MG63 (cell line): Measurements from ENCODE around the gene ZNF81. TPM values are rescaled to one million over a fixed set of nuclear protein-coding genes. Genes with fewer than 3 reads are reported as not detected.
"Not testable (repeated sequence)": the region's sequence is repeated elsewhere in the genome, so short reads cannot be mapped to it uniquely, and the experiment has no call there.

ENCODE experiments used
- DNase-seq: peaks from one replicate; pipeline ENCODE4 v3.0.0-alpha.2; 2020
- H3K27me3 ChIP-seq: fragments of 250-450 bp; sonication (Bioruptor Pico); 2 replicates; pipeline ENCODE4 v1.5.1; 2020; ENCODE audit warnings: mild to moderate bottlenecking, moderate library complexity
- H3K36me3 ChIP-seq: fragments of 250-450 bp; sonication (Bioruptor Pico); 2 replicates; pipeline ENCODE4 v1.5.1; 2020; ENCODE audit warnings: mild to moderate bottlenecking, moderate library complexity
- H3K4me3 ChIP-seq: fragments of 250-450 bp; sonication (Bioruptor Pico); 2 replicates; pipeline ENCODE4 v1.5.1; 2020; ENCODE audit warnings: mild to moderate bottlenecking, moderate library complexity
- H3K9me3 ChIP-seq: fragments of 250-450 bp; sonication (Bioruptor Pico); 2 replicates; pipeline ENCODE4 v1.5.1; 2020; ENCODE audit warnings: mild to moderate bottlenecking, moderate library complexity
- total RNA-seq: library from RNA; depleted of rRNA; stranded (reverse); fragments of >200 nt; shearing (Covaris generic); gene quantifications from 2 replicates; pipeline ENCODE4 v1.2.3, GENCODE V29; 2014; ENCODE audit warnings: low replicate concordance

ZNF81 gene
- total RNA-seq, 1 experiment from 2014 or later: 4.3 TPM

GRCh38 chrX:47879463-47879862 lies 42.8 kb downstream of the ZNF81 start:
- H3K36me3 ChIP-seq: no peaks in the 10 kb centered on the region
- no peaks in the 10 kb centered on the region for H3K9me3 ChIP-seq
- no peak for DNase-seq
- H3K4me3 ChIP-seq: no peak overlapping the region
- H3K27me3 ChIP-seq: no peaks in the 10 kb centered on the region

GRCh38 chrX:47880927-47881326 lies 44.2 kb downstream of the ZNF81 start:
- DNase-seq: no peak
- H3K4me3 ChIP-seq: no peak overlapping the region
- no peaks in the 10 kb centered on the region for H3K27me3 ChIP-seq
- no peaks in the 10 kb centered on the region for H3K9me3 ChIP-seq
- no peaks in the 10 kb centered on the region for H3K36me3 ChIP-seq

GRCh38 chrX:47885501-47885900 lies 48.8 kb downstream of the ZNF81 start:
- no peaks in the 10 kb centered on the region for H3K36me3 ChIP-seq
- no peak overlapping the region for H3K4me3 ChIP-seq
- H3K9me3 ChIP-seq: no peaks in the 10 kb centered on the region
- DNase-seq: no peak
- H3K27me3 ChIP-seq: no peaks in the 10 kb centered on the region

GRCh38 chrX:47898024-47898423 lies 61.3 kb downstream of the ZNF81 start:
- no peaks in the 10 kb centered on the region for H3K9me3 ChIP-seq
- no peaks in the 10 kb centered on the region; the same call in 1 of the 2 replicates for H3K36me3 ChIP-seq
- H3K27me3 ChIP-seq: no peaks in the 10 kb centered on the region
- no peak overlapping the region for H3K4me3 ChIP-seq
- DNase-seq: no peak

- DNase-seq: no peak
Measured at GRCh38 chrX:47900833-47901232, 64.1 kb downstream of the ZNF81 start.

GRCh38 chrX:47902161-47902560 lies 65.5 kb downstream of the ZNF81 start:
- Histone ChIP-seq H3K36me3 (no peaks in the 10 kb centered on the region), H3K27me3 (no peaks in the 10 kb centered on the region), H3K9me3 (no peaks in the 10 kb centered on the region), H3K4me3 (no peak overlapping the region)
- no peak for DNase-seq

More at GRCh38 chrX:47900833-47901232, 64.1 kb downstream of the ZNF81 start:
- no peaks in the 10 kb centered on the region for H3K27me3 ChIP-seq
- no peaks in the 10 kb centered on the region for H3K9me3 ChIP-seq
- H3K4me3 ChIP-seq: no peak overlapping the region
- no peaks in the 10 kb centered on the region; the same call in 1 of the 2 replicates for H3K36me3 ChIP-seq

- DNase-seq: no peak
- no peaks in the 10 kb centered on the region; the same call in 1 of the 2 replicates for H3K9me3 ChIP-seq
- no peaks in the 10 kb centered on the region for H3K27me3 ChIP-seq
Measured at GRCh38 chrX:47915886-47916493, 79.3 kb downstream of the ZNF81 start.

GRCh38 chrX:47918274-47918673 lies 81.6 kb downstream of the ZNF81 start:
- no peaks in the 10 kb centered on the region for H3K27me3 ChIP-seq
- no peaks in the 10 kb centered on the region; the same call in 1 of the 2 replicates for H3K36me3 ChIP-seq
- H3K9me3 ChIP-seq: no peaks in the 10 kb centered on the region; the same call in 1 of the 2 replicates
- H3K4me3 ChIP-seq: no peak overlapping the region
- no peak for DNase-seq

More at GRCh38 chrX:47915886-47916493, 79.3 kb downstream of the ZNF81 start:
- Histone ChIP-seq H3K4me3 (no peak overlapping the region), H3K36me3 (no peaks in the 10 kb centered on the region; the same call in 1 of the 2 replicates)

- Histone ChIP-seq H3K36me3 (no peaks in the 10 kb centered on the region), H3K9me3 (no peaks in the 10 kb centered on the region), H3K4me3 (no peak overlapping the region), H3K27me3 (no peaks in the 10 kb centered on the region)
- DNase-seq: no peak
Measured at GRCh38 chrX:47927212-47927611, 90.5 kb downstream of the ZNF81 start.

GRCh38 chrX:47931970-47932369 lies 95.3 kb downstream of the ZNF81 start:
- H3K4me3 ChIP-seq, H3K36me3 ChIP-seq, DNase-seq, H3K27me3 ChIP-seq, H3K9me3 ChIP-seq: not testable (repeated sequence)

GRCh38 chrX:47933946-47934345 lies 97.2 kb downstream of the ZNF81 start:
- Histone ChIP-seq H3K9me3 (no peaks in the 10 kb centered on the region), H3K36me3 (no peaks in the 10 kb centered on the region), H3K27me3 (no peaks in the 10 kb centered on the region), H3K4me3 (no peak overlapping the region)
- no peak for DNase-seq

- Histone ChIP-seq H3K4me3 (no peak overlapping the region), H3K36me3 (no peaks in the 10 kb centered on the region), H3K27me3 (no peaks in the 10 kb centered on the region), H3K9me3 (no peaks in the 10 kb centered on the region)
- no peak for DNase-seq
Measured at GRCh38 chrX:47936224-47936939, 99.7 kb downstream of the ZNF81 start.

GRCh38 chrX:47936940-47937317 lies 100.2 kb downstream of the ZNF81 start:
- no peak overlapping the region for H3K4me3 ChIP-seq

GRCh38 chrX:47940448-47940847 lies 103.7 kb downstream of the ZNF81 start:
- Histone ChIP-seq H3K4me3 (no peak overlapping the region), H3K9me3 (no peaks in the 10 kb centered on the region), H3K27me3 (no peaks in the 10 kb centered on the region), H3K36me3 (no peaks in the 10 kb centered on the region)
- DNase-seq: no peak

More at GRCh38 chrX:47936940-47937317, 100.2 kb downstream of the ZNF81 start:
- H3K27me3 ChIP-seq: no peaks in the 10 kb centered on the region
- no peaks in the 10 kb centered on the region for H3K9me3 ChIP-seq
- DNase-seq: no peak
- H3K36me3 ChIP-seq: no peaks in the 10 kb centered on the region

GRCh38 chrX:47941423-47941822 lies 104.7 kb downstream of the ZNF81 start:
- H3K27me3 ChIP-seq: no peaks in the 10 kb centered on the region
- H3K4me3 ChIP-seq: no peak overlapping the region
- DNase-seq: no peak
- H3K36me3 ChIP-seq: no peaks in the 10 kb centered on the region
- H3K9me3 ChIP-seq: no peaks in the 10 kb centered on the region

GRCh38 chrX:47955295-47955694 lies 118.6 kb downstream of the ZNF81 start:
- not testable (repeated sequence) for H3K36me3 ChIP-seq, H3K9me3 ChIP-seq, DNase-seq, H3K4me3 ChIP-seq, H3K27me3 ChIP-seq

- Histone ChIP-seq H3K36me3 (no peaks in the 10 kb centered on the region), H3K4me3 (no peak overlapping the region), H3K27me3 (no peaks in the 10 kb centered on the region), H3K9me3 (no peaks in the 10 kb centered on the region)
- no peak for DNase-seq
Measured at GRCh38 chrX:47956016-47956415, 119.3 kb downstream of the ZNF81 start.

- H3K9me3 ChIP-seq, H3K4me3 ChIP-seq, H3K27me3 ChIP-seq, DNase-seq, H3K36me3 ChIP-seq: not testable (repeated sequence)
Measured at GRCh38 chrX:47958206-47958605, 121.5 kb downstream of the ZNF81 start.
